Measurements from ENCODE around the gene CD200R1L.

CD200R1L gene

GRCh38 chr3:112770032-112770626, 76.5 kb downstream of the CD200R1L start:
- H3K36me3 Mint-ChIP-seq (ENCODE audit: low read depth) = no peaks in the 10 kb centered on the region
- no peak for TF ChIP-seq CTCF (IDR thresholded peaks at IDR 0.05; ENCODE audit: unreplicated experiment in 3 of 3)
- H3K27me3 Mint-ChIP-seq (ENCODE audit: low read depth) = peaks cover 10% of the 10 kb centered on the region
- peaks cover 7% of the 10 kb centered on the region for H3K4me1 Mint-ChIP-seq
- H3K4me3 Mint-ChIP-seq = no peak overlapping the region
- H3K9me3 Mint-ChIP-seq = no peaks in the 10 kb centered on the region
- H3K27ac Mint-ChIP-seq = no peak overlapping the region

GRCh38 chr3:112769286-112769978, 77.2 kb downstream of the CD200R1L start:
- TF ChIP-seq CTCF (IDR thresholded peaks at IDR 0.05; ENCODE audit: unreplicated experiment in 3 of 3) = no peak
- H3K9me3 Mint-ChIP-seq = no peaks in the 10 kb centered on the region

GRCh38 chr3:112767777-112768176, 78.9 kb downstream of the CD200R1L start:
- Mint-ChIP-seq H3K27me3 (ENCODE audit: low read depth) (peaks cover 10% of the 10 kb centered on the region), H3K9me3 (no peaks in the 10 kb centered on the region), H3K4me1 (peaks cover 5% of the 10 kb centered on the region), H3K27ac (no peak overlapping the region), H3K36me3 (ENCODE audit: low read depth) (no peaks in the 10 kb centered on the region), H3K4me3 (no peak overlapping the region)
- TF ChIP-seq CTCF (IDR thresholded peaks at IDR 0.05; ENCODE audit: unreplicated experiment in 3 of 3) = no peak

More at GRCh38 chr3:112769286-112769978, 77.2 kb downstream of the CD200R1L start:
- Mint-ChIP-seq H3K27ac (peak overlapping the region in 1 of 3 experiments; percentile 8), H3K36me3 (ENCODE audit: low read depth) (no peaks in the 10 kb centered on the region), H3K4me1 (peaks cover 7% of the 10 kb centered on the region), H3K4me3 (no peak overlapping the region), H3K27me3 (ENCODE audit: low read depth) (peaks cover 10% of the 10 kb centered on the region)

GRCh38 chr3:112767177-112767576, 79.5 kb downstream of the CD200R1L start:
- no peaks in the 10 kb centered on the region for H3K9me3 Mint-ChIP-seq
- peaks cover 10% of the 10 kb centered on the region for H3K27me3 Mint-ChIP-seq (ENCODE audit: low read depth)
- no peak for TF ChIP-seq CTCF (IDR thresholded peaks at IDR 0.05; ENCODE audit: unreplicated experiment in 3 of 3)
- no peak overlapping the region for H3K4me3 Mint-ChIP-seq
- H3K36me3 Mint-ChIP-seq (ENCODE audit: low read depth) = no peaks in the 10 kb centered on the region
- H3K27ac Mint-ChIP-seq = no peak overlapping the region
- H3K4me1 Mint-ChIP-seq = no peaks in the 10 kb centered on the region
